HG02852 (cell line): ENCODE data around the gene CMTM6.

Experiments used
- ATAC-seq: cut with Tn5 transposase; IDR thresholded peaks from one replicate; pipeline ENCODE4 v1.9.1; 2021; ENCODE audit warnings: mild to moderate bottlenecking, moderate library complexity; ENCODE audit not compliant: unreplicated experiment

CMTM6 gene

GRCh38 chr3:32448686-32449474 is 53.8 kb downstream of the CMTM6 start:
- ATAC-seq: no peak

- ATAC-seq: no peak
These were observed 54.7 kb downstream of the CMTM6 start for GRCh38 chr3:32447865-32448400.

GRCh38 chr3:32443478-32443877 is 59.2 kb downstream of the CMTM6 start:
- no peak for ATAC-seq

GRCh38 chr3:32442766-32443165 is 59.9 kb downstream of the CMTM6 start:
- ATAC-seq: no peak

- ATAC-seq: no peak
These were observed 61.9 kb downstream of the CMTM6 start for GRCh38 chr3:32440611-32441350.

GRCh38 chr3:32439421-32439820 is 63.2 kb downstream of the CMTM6 start:
- peak; percentile 25 for ATAC-seq

- ATAC-seq: peak; percentile 92
These were observed 63.9 kb downstream of the CMTM6 start for GRCh38 chr3:32438596-32439344.

GRCh38 chr3:32437896-32438295 is 64.8 kb downstream of the CMTM6 start:
- ATAC-seq: no peak

- peak; percentile 22 for ATAC-seq
These were observed 65.8 kb downstream of the CMTM6 start for GRCh38 chr3:32436816-32437189.

GRCh38 chr3:32435911-32436815 is 66.5 kb downstream of the CMTM6 start:
- no peak for ATAC-seq

- ATAC-seq: no peak
These were observed 68.4 kb downstream of the CMTM6 start for GRCh38 chr3:32434206-32434605.

- peak; percentile 40 for ATAC-seq
These were observed 69.7 kb downstream of the CMTM6 start for GRCh38 chr3:32432711-32433530.

- ATAC-seq: no peak
These were observed 70.5 kb downstream of the CMTM6 start for GRCh38 chr3:32432045-32432710.

GRCh38 chr3:32431481-32431880 is 71.2 kb downstream of the CMTM6 start:
- ATAC-seq: no peak
